GM18858 (cell line): ENCODE measurements around the gene TREM2.
"Not testable (repeated sequence)": the region's sequence is repeated elsewhere in the genome, so short reads cannot be mapped to it uniquely, and the experiment has no call there.

Experiments
- ATAC-seq: cut with Tn5 transposase; IDR thresholded peaks from one replicate; pipeline ENCODE4 v1.9.1; 2021; ENCODE audit not compliant: unreplicated experiment

TREM2 gene

GRCh38 chr6:41162687-41163418 lies at the start of gene TREM2:
Gene TREM2, minus strand, starts transcription at chr6:41163116. Its CDS starts 34 bp downstream, at chr6:41163082.
- no peak for ATAC-seq

- no peak for ATAC-seq
These were observed 46.8 kb upstream of the TREM2 start for GRCh38 chr6:41209547-41210320.

DNA sequence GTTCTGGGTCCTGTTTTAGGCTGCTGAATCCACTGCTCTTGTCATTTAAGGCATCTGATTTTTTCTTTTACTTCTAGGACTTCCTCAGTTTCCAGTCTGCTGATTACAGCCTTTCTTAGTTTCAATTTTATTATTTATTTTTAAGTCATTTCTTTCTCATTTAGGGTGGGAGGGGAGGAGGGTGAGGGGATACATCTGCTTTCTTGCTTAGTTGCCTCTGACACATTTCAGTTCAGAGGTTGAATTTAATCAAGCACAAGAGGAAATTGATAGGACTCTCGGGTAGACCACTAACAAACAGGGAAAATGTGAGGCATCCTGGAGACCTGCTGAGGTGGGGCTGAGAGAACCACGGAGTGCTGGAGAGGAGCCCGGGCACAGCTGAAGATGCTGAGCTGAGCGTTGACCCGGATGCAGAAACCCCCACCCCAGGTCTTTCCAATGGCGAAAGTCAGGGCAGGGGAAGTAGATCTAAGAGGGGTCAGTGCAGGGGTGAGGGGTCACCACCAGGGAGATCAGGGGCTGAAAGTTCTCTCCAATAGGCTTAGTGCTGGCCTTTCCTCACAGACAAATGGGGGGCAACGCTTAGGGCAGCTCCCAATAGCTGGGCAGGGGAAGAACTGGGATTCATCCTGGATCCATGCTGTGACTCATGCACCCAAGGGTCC lies 45.7 kb upstream of the TREM2 start:
- ATAC-seq: no peak

GRCh38 chr6:41204156-41204555 lies 41.2 kb upstream of the TREM2 start:
- ATAC-seq: no peak

GRCh38 chr6:41201764-41202173 lies 38.9 kb upstream of the TREM2 start:
- no peak for ATAC-seq

DNA sequence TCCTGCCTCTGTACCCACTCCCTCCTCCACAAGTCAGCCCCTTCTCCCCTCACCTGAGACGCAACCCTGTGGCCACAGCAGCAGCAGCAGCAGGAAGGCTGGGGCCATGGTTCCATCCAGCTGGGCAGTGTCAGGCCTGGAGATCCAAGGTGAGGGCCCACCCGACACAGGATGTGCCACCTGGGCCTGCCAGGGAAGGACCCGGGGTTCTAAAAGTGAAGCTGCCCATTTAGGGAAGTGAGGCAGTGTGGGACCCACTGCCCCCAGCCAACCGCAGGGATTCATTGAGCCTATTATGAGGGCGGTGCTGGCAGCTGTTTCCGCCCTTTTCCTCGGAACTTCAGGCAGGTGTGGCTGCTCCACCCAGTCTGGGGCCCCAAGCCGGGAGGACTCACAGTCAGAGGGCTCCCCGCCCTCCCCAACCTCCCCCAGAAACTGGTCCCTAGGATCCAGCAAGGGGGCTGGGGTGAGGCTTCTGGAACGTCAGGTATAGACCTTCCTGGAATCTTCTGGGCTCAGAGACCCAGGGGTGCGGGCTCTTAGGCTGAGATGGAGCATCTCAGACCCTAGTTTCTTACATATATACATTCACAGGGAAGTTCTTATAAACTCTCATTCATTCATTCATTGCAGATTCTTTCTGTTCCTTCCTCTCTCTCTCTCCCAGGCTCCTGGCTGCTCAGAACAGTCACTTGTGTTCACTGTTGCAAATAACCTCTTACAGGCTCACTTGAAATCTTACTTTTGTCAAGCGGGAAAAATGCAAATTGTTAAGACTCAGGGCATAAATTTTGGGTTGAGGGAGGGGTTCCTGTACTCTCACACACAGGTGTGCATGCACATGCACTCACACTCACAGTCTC lies 38.2 kb upstream of the TREM2 start, which contains the start of gene TREML2:
TREML2 (minus strand) TSS at position 249 of the 863 bp plus-strand sequence; CDS start at position 108, 141 bp downstream.
- ATAC-seq: no peak

DNA sequence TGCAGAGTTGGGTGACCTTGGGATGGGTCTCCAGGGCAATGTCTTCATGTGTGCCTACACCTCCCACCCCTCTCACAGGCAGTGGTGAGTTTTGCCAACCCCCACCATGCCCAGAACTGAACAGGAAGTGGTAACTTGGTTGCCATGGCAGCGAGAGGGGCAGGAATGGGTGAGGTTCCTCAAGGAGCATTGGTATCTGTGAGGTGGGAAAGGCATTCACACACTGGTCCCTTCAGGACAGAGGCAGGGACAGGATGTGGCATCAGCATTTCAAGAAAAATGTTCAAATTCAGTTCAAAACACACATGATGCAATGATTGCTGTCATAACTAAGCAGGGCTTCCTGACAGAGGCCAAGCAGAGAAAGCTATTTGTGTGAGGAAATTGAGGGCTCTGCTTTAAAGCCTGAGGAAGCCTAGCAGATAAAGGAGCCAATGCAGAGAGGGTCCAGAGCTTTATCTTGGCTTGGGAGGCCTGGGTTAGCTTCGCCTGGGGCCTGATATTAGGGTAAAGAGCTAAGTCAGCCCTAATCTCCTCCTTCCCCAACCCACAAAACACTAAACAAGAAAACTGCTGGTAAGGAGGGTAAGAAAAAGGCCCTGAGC lies 37.5 kb upstream of the TREM2 start:
- ATAC-seq: no peak

GRCh38 chr6:41199552-41200246 lies 36.8 kb upstream of the TREM2 start:
- ATAC-seq: peak; percentile 56

DNA sequence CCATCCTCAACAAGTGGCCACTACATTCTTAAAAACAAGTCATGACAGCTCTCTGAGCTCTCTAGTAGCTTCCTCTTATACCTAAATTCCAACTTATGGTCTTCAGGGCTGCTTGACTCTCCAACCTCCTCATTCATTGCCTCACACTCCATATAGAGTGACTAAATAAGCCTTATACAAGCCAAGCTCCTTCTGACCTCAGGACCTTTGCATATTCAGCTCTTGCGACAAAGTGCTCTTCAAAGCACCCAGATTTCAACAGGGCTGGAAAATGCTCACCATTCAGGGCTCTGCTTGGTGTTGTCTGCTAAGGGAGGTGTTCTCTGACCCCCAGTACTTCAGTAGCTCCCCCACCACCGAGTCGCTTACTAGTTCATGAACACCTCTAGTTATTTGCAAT lies 34.3 kb upstream of the TREM2 start:
- ATAC-seq: no peak

DNA sequence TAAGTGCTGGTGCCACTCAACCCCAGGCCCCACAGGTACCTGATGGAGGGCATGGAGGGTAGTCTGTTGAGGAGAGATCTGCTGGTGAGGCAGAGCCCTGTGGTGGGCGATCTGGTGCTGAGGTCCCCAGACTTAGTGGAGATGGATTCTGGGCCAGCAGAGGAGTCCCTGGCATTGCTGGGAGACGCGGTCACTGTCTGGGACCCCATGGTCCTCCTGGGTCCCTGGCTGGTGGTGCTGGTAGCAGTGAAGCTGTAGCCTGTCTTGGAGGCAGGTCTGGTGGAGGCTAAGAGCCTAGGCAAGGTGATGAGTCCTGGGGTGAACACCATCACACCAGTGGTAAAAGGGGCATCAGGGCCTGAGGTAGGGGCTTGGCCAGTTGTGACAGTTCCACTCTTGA lies 31.5 kb upstream of the TREM2 start:
- no peak for ATAC-seq

DNA sequence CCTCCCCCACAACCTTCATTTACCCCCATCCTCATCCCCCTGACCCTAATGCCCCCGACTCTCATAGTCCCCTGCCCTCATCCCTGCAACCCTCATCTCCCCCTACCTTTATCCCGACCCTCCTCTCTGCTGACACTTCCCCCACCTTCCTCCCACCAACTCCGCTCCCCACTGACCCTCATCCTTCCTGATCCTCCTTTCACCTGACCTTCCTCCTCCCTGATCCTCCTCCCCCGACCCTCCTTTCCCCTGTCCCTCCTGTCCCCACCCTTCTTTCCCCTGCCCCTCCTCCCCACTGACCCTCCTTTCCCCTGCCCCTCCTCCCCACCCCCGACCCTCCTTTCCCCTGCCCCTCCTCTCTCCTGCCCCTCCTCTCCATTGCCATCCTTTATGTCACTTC lies 31.0 kb upstream of the TREM2 start:
- no peak for ATAC-seq

DNA sequence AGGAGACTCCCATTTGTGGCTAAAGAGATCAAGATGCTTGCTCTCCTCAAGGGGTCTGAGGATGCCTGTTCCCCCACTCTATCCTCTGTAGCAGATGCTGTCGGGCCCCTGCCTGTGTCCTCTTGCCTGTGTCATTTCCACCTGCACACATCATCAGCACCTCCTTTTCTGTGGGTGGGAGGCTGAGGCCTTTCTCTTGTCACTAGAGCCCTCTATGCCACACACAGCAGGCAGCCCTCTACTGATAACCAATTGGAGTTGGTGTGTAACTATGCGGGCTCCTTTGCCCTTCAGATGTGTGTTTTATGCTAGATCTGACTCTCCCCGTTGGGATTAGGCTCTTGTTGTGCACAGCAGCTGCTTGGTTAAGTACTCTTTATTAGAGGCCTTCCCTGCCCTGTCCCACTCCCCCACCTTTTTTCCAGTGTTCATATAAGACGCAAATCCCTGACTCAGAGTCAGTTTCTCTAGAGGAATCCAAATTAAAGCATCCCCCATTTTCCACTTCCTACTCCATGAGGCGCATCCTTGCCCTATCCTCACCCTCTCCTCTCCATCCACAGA lies 30.3 kb upstream of the TREM2 start:
- no peak for ATAC-seq

DNA sequence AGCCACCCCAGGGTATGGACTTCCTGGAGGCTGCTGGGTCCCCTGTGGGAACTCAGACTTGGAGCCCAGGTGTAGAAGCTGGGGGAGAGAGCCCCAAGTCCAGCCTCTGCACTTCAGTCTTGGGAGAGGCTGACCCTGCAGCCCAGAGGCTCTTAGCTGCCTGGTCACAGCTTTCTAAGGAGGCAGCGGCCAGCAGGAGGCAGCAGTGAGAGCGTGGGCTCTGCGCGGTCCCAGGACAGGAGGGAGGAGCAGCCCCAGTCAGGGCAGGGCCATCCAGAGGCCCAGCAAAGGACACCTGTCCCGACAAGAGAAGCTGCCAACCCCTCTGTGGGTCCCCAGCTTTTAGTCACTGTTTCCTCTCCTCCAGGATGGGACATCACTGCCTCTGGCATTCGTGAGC lies 28.7 kb upstream of the TREM2 start:
- no peak for ATAC-seq

DNA sequence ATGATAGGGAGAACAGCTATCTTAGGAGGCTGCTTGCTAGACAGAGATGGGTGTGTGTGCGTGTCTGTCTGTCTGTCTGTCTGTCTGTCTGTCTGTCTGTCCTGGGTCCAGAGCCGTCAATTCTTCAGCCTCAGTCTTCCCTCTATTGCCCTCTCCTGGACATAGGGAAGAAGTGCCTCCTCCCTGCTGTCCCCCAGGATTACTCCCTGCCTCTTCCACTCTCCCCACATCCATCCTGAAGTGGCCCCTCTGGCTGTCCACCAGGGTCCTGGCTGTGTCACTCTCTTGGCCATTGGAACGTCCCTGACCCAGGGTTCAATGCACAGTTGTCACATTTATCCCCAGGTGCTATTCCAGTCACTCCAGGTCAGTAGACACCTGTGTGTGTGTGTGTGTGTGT lies 27.9 kb upstream of the TREM2 start:
- ATAC-seq: no peak

DNA sequence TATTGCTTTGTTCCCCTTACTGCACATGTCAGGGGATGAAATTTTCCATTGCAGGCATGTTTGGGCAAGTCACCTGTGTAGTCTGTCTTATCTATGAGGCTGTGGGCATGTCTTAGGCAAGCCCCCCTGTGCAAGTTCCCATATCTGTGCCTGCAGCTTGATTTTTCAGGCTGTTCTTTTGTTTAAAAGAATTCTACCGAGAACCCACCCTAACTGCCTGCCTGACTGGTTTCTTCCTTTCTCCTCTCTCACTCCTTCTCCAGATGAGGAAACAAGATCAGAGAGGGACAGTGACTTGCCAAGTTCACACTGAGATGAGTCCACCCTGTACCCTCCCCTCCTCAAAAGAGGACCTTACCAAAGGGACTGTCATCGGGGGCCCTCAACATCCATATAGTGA lies 27.1 kb upstream of the TREM2 start:
- no peak for ATAC-seq

DNA sequence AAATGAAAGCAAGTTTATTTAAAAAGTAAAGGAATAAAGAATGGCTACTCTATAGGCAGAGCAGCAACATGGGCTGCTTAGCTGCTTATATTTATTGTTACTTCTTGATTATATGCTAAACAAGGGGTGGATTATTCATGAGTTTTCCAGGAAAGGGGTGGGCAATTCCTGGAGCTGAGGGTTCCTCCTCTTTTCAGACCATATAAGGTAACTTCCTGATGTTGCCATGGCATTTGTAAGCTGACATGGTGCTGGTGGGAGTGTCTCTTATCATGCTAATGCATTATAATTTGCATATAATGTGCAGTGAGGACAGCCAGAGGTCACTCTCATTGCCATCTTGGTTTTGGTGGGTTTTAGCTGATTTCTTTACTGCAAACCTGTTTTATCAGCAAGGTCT lies 26.1 kb upstream of the TREM2 start:
- not testable (repeated sequence) for ATAC-seq

DNA sequence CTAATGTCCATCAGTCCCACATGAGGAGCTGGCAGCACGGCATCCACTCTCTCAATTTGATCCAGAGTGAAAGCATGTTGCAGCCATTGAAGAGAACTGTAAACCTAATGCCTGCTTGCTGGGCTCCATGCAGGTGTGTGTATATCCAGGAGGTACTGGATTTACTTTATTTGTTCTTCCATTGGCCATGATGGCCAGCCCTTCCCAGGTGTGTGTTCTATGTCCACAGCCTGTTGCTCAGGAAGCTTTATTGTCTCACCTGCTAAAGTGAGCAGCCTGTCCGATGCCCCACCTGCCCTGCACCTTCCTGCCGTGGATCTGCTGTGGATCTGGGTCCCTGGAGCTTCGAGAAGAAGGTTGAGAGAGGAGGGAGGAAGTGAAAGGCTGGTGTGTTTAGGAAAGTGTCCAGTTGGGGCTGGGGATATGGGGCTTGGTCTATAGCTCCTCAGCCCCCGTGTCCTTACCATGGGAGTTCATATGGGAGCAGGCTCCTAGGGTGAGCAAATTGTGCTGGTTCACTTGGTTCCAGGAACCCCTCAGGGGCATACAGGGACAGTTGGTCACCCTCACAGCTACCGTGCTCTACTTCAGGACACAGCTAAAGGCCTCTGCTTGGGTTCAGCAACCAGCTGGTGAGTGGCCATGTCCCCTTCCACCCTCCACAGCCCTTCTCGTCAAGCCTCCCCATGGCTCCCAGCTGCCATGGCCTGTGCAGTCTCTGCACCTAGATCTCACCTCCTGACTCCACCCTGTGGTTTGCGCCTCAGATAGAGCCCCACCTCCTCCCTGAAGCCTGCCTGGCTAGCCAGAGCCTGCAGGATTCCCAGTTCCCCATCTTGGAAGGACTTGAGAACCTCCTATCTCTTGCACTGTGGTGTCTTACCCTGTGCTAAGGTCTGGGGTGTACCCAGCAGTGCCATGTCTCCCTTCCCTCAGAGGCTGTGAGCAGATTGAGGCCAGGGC lies 25.3 kb upstream of the TREM2 start:
- ATAC-seq: no peak

DNA sequence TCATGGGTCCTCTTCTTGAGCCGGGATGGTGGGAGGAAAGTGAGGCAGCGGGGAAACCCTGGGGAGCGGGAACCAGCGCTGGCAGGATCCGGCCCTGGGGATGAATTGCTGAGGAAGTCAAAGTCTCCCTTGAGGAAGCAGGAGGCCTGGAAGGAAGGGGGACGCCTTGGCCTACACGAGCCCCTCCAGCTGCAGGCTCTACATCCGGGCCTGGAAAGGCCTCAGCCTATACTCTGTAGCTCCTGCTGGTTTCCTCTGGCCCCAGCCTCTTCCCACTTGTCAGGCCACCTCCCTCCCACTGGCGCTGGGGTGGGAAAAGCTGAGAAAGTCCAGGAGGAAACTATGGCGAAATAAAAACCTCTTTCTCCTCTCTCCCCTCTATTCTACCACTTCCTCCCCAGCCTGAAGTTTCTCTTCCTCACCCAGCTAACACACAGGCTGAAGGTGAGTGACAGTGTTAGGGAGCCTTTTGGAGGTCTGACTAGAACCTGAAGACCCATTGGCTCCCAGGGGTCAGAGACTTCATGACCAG lies 23.2 kb upstream of the TREM2 start:
- ATAC-seq: no peak
